Ureter (tissue), 1 donor: ENCODE data around the gene TSHZ2. TPM values are rescaled to one million over a fixed set of nuclear protein-coding genes. Genes with fewer than 3 reads are reported as not detected.

Experiments
- DNase-seq: peaks from one replicate; pipeline ENCODE4 v3.0.0-alpha.2; 2020; ENCODE audit warnings: low spot score
- total RNA-seq: library from RNA; stranded (reverse); gene quantifications from one replicate; pipeline ENCODE4 v1.2.4, GENCODE V29; 2023
- donor health status: DM: yes; HTN: yes; CAD: no.

Gene TSHZ2
- total RNA-seq, 1 donor from 2014 or later = 23.3 TPM

- DNase-seq = no peak
Measured at GRCh38 chr20:53208110-53208832, 236.1 kb downstream of the TSHZ2 start.

DNA sequence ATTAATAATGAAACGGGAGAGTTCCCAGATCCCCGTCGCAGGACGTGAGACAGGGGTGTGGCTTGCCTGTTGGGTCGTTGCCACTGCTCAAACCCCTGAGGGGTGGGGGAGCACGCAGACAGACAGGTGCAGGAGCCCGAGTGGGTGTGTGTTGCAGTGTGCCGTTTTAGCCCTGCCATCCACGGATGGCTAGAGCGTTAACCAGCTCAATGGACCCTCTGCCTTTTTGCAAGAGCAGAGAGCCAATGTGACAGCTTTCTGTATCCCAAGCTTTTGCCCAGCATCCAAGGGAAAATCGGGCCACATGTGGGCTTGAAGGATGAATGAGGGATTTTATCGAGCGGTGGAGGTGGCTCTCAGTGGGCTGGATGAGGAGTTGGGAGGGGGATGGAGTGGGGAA, 237.9 kb downstream of the TSHZ2 start:
- no peak for DNase-seq

- DNase-seq = no peak
Measured at GRCh38 chr20:53210931-53211330, 238.8 kb downstream of the TSHZ2 start.

DNA sequence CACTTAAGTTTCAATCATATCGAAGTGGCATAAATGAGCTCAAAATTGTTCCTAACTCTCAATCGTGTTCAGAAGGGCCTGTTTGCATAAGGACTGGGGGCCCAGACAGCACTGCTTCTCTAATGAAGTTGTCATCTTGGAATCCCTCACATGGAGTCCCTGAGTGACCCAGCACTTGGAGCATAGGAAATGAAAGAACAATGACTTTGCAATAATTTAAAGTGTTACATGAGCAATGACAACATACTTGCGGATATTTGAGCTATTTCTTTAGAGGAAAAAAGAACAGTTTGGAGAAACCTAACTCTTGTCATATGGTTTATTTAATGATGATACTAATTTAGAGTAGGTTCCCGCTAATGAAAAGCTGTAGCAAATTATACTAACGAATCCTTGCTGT, 239.9 kb downstream of the TSHZ2 start:
- DNase-seq = no peak

DNA sequence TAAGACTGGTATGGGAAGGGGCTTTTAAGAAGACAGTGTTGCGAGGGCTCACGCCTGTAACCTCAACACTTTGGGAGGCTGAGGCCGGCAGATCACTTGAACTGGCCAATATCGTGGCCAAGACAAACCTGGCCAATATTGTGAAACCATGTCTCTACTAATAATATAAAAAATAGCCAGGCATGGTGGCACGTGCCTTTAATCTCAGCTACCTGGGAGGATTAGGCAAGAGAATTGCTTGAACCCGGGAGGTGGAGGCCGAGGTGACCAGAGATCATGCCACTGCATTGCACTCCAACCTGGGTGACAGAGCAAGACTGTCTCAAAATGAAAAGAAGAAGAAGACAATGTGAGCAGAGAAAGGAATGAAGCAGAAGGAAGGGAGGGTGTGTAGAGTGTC, 242.2 kb downstream of the TSHZ2 start:
- DNase-seq = no peak

- no peak for DNase-seq
Measured at GRCh38 chr20:53215166-53215565, 243.0 kb downstream of the TSHZ2 start.

DNA sequence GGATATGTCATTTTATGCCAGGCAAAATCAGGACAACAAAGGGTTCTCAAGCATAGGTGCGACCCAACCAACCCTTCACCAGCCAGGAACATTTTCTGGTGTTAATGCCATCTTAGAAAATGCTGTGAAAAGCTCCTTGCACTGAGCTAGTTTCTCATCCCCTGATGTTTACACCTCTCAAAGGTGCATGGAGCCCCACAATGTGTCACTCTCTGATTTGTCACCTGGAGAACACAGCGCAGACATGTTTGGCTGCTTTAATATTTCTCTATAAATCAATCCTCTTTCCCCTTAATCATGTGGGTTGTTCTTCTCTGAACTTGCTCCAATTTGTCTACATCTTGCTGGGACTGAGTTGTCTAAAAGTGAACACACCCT, 244.3 kb downstream of the TSHZ2 start:
- DNase-seq = no peak

DNA sequence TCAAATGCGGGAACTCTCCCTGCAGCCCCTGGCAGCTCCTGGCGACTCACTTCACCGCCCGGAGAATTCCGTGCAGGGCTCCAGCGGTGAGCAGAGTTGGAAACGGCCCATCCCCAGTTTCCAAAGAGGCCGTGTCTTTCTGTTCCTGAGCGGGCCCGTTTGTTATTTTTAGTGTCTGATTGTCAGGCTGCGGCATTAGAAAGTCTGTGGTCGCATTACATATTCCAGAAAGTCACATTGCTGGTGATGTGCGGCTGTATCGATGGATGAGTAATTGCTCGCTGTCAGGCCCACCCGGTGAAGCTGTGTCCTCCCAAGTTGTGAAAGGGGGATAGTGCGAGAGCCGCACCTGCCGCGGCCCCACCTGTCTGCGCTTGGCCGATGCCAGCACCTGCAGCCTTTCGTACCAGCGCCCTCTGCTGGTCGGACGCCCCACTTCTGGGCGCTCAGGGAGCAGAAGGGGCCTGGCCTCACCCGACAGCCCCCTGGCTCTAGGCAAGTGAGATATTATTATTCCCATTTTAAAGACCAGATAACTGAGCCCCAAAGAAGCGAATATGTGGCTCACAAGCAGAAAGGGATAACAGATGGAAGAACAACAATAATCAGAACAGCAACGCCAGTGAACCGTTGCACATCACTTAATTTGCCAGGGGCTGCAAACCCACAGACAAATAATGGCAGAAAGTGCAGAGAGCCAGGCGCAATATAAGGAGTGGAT, 244.9 kb downstream of the TSHZ2 start:
- peak; percentile 67 for DNase-seq

- no peak for DNase-seq
Measured at GRCh38 chr20:53220482-53221307, 248.5 kb downstream of the TSHZ2 start.

DNA sequence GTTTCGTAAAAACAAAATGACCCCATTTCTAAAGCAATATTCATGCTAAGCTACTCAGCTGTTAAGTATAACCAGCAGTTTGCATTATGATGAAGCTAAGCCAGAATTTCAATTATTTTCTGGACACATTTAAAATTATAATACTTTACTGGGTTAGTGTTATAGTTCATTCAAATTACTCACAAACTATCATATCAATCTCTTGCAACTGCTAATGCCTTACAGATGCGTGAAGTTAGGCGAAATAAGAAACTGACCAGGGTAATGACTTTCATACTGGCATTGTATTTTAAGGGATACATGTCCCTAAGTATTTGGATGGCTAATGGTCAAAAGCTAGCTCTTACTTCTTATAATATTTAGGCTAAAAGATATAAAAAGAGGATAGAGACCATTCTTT, 249.6 kb downstream of the TSHZ2 start:
- no peak for DNase-seq

- DNase-seq = no peak
Measured at GRCh38 chr20:53222416-53222815, 250.3 kb downstream of the TSHZ2 start.

GRCh38 chr20:53222932-53223331, 250.8 kb downstream of the TSHZ2 start:
- no peak for DNase-seq

GRCh38 chr20:53223626-53224172, 251.5 kb downstream of the TSHZ2 start:
- DNase-seq = no peak

DNA sequence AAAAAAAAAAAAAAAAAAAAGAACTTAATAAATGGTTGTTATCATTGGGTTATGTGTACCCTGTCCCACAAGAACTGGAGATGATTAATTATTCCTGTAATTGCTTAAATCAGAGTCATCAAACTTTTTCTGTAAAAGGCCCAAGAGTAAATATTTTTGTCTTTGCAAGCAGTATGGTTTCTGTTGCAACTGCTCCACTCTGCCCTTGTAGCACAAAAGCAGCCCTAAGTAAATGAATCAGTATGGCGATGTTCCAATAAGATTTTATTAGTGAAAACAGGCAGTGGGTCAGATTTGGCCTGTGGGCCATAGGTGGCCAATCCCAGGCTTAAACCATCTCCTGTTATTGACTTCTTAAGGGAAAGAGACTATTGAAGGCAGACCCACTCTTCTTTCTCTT, 252.7 kb downstream of the TSHZ2 start:
- no peak for DNase-seq

GRCh38 chr20:53226826-53227225, 254.7 kb downstream of the TSHZ2 start:
- DNase-seq = no peak

- no peak for DNase-seq
Measured at GRCh38 chr20:53227523-53227922, 255.4 kb downstream of the TSHZ2 start.

DNA sequence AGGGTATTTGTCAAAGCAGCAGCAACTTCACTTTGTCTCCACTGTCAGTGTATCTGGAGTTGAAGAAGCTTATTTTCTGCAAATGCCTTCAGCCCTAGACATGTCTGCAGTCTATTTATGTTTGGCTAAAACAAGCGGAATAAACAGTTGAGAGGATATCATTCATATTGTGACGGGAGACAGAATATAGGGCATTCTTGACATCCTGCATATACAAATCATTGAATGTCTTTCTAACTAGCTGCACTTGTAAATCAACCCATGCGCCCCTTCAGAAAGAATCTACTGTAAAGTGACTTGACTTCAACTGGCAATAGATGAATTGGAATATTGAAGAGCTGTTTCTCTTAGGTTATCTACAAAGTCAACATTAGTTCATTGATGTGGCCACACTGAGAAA, 258.9 kb downstream of the TSHZ2 start:
- DNase-seq = no peak

DNA sequence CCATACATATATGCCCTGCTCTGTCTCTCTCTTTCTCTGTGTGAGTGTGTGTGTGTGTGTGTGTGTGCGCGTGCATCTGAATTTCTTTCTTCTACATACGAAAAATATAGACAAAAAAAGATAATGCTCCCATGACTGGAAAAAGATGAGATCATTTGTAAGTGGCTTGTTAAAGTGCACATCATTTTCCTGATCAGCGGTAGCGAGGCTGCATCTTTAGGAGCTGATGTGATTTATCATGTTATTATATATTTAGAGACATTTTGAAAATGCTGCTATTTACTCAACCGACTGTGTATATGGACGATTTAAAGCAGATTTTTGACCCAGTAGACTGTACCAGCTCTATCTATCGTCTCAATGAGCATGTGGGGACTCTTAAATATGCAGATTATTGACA, 265.3 kb downstream of the TSHZ2 start:
- no peak for DNase-seq

- no peak for DNase-seq
Measured at GRCh38 chr20:53238121-53238660, 266.0 kb downstream of the TSHZ2 start.

DNA sequence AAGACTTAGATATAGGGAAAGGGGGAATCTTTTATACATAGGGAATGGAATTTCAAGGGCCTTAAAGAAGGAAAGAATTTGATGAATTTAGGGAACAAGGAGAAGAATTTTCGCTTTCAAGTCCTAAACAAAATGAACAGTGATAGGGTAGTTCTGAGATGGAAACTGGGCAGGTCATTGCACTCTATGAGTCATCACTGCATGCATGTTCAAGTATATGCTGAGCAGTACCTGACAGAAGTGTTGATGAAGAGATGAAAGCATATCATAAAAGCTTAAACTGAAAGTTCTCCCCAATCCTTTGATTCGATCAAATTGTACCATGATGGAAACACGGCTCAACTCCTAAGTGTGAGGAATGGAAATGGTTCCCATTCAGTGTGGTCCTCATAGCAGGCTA, 271.0 kb downstream of the TSHZ2 start:
- no peak for DNase-seq

DNA sequence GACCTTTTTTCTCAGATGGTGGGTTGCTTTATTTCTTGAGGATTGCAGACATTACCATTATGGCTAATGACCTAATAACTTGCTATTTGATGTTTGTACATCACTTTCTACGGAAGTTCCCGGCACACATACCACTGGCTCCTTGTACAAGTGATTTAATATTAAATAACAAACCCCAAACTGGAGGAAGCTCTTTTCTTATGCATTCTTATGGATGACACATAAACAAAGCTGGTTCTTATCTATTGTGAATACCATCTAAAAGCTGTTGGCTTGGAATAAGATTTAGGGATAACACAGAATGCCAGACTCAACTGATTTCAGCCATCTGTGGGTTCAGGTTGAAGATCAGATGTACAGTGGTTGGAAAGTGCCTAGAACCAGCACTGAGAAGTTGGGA, 272.6 kb downstream of the TSHZ2 start:
- no peak for DNase-seq

- no peak for DNase-seq
Measured at GRCh38 chr20:53245574-53245973, 273.4 kb downstream of the TSHZ2 start.
